Measurements from ENCODE around the gene CDK5RAP2. TPM values are rescaled to one million over a fixed set of nuclear protein-coding genes. Genes with fewer than 3 reads are reported as not detected.

Gene CDK5RAP2
- polyA plus RNA-seq, 1 donor (not counting 4 experiments of a cell fraction or from before 2014, with no cell fraction given) = 22.4 TPM

- Histone ChIP-seq H3K4me3 (ENCODE audit: control insufficient read depth in 2 of 3, extremely low read depth in 1 of 3, insufficient read depth in 2 of 3, low read depth in 1 of 3, low read length in 3 of 3) (no peak overlapping the region), H2AFZ (ENCODE audit: control insufficient read depth, low read length) (no peak overlapping the region), H3K27me3 (ENCODE audit: control insufficient read depth, extremely low read depth, insufficient read depth, low read length) (no peaks in the 10 kb centered on the region), H3K27ac (ENCODE audit: control insufficient read depth, insufficient read depth, low read length) (no peak overlapping the region), H3K9me1 (ENCODE audit: control insufficient read depth, extremely low read depth, insufficient read depth, low read length) (no peaks in the 10 kb centered on the region), H3K4me1 (ENCODE audit: control insufficient read depth, extremely low read depth, insufficient read depth, low read length) (no peaks in the 10 kb centered on the region), H3K79me2 (ENCODE audit: control insufficient read depth, insufficient read depth, low read length) (peaks cover 42% of the 10 kb centered on the region), H3K9me3 (ENCODE audit: control insufficient read depth, low read depth, low read length) (no peaks in the 10 kb centered on the region), H4K20me1 (ENCODE audit: control insufficient read depth, extremely low read depth, insufficient read depth, low read length) (no peaks in the 10 kb centered on the region), H3K36me3 (ENCODE audit: control insufficient read depth in 2 of 2, extremely low read depth in 1 of 2, insufficient read depth in 2 of 2, low read length in 2 of 2) (peaks cover 13 to 28% of the 10 kb centered on the region in 2 experiments), H3K4me2 (ENCODE audit: control insufficient read depth, extremely low read depth, insufficient read depth, low read depth, low read length) (no peak overlapping the region), H3K9ac (ENCODE audit: control insufficient read depth, extremely low read depth, insufficient read depth, low read length) (no peak overlapping the region)
- FAIRE-seq = no peak
- no peak for DNase-seq (ENCODE audit: low read depth, low spot score)
- no peak for TF ChIP-seq CTCF (optimal IDR thresholded peaks at IDR 0.05 in 1 of 3, IDR thresholded peaks at IDR 0.05 in 1 of 3, conservative IDR thresholded peaks at IDR 0.05 in 1 of 3; ENCODE audit: extremely low read depth in 1 of 3, insufficient read depth in 2 of 3, low read length in 3 of 3)
- dilution Hi-C loops (cut with MboI; ENCODE audit: extremely low pct_ligation_motif_present, low sequenced_read_pairs) = no loop called here
These were observed 7.5 kb downstream of the CDK5RAP2 start for GRCh38 chr9:120572472-120572871.

GRCh38 chr9:120571443-120572257 lies 8.3 kb downstream of the CDK5RAP2 start:
- dilution Hi-C loops (cut with MboI; ENCODE audit: extremely low pct_ligation_motif_present, low sequenced_read_pairs) = no loop called here
- Histone ChIP-seq H3K79me2 (ENCODE audit: control insufficient read depth, insufficient read depth, low read length) (peaks cover 35% of the 10 kb centered on the region), H3K27ac (ENCODE audit: control insufficient read depth, insufficient read depth, low read length) (no peak overlapping the region), H2AFZ (ENCODE audit: control insufficient read depth, low read length) (no peak overlapping the region), H3K4me2 (ENCODE audit: control insufficient read depth, extremely low read depth, insufficient read depth, low read depth, low read length) (no peak overlapping the region), H3K4me1 (ENCODE audit: control insufficient read depth, extremely low read depth, insufficient read depth, low read length) (no peaks in the 10 kb centered on the region), H3K4me3 (ENCODE audit: control insufficient read depth in 2 of 3, extremely low read depth in 1 of 3, insufficient read depth in 2 of 3, low read depth in 1 of 3, low read length in 3 of 3) (no peak overlapping the region), H3K9ac (ENCODE audit: control insufficient read depth, extremely low read depth, insufficient read depth, low read length) (no peak overlapping the region), H3K27me3 (ENCODE audit: control insufficient read depth, extremely low read depth, insufficient read depth, low read length) (no peaks in the 10 kb centered on the region), H3K36me3 (ENCODE audit: control insufficient read depth in 2 of 2, extremely low read depth in 1 of 2, insufficient read depth in 2 of 2, low read length in 2 of 2) (peaks cover 13 to 28% of the 10 kb centered on the region in 2 experiments), H3K9me3 (ENCODE audit: control insufficient read depth, low read depth, low read length) (no peaks in the 10 kb centered on the region), H3K9me1 (ENCODE audit: control insufficient read depth, extremely low read depth, insufficient read depth, low read length) (no peaks in the 10 kb centered on the region), H4K20me1 (ENCODE audit: control insufficient read depth, extremely low read depth, insufficient read depth, low read length) (no peaks in the 10 kb centered on the region)
- TF ChIP-seq CTCF (optimal IDR thresholded peaks at IDR 0.05 in 1 of 3, IDR thresholded peaks at IDR 0.05 in 1 of 3, conservative IDR thresholded peaks at IDR 0.05 in 1 of 3; ENCODE audit: extremely low read depth in 1 of 3, insufficient read depth in 2 of 3, low read length in 3 of 3) (no peak), EZH2 (IDR thresholded peaks at IDR 0.05; ENCODE audit: low read length) (no peak)
- no peak for DNase-seq (ENCODE audit: low read depth, low spot score)
- FAIRE-seq = no peak
